K562 (cell line): ENCODE data around the gene ANK3. TPM values are rescaled to one million over a fixed set of nuclear protein-coding genes. Genes with fewer than 3 reads are reported as not detected.

Experiments used
- ARNT ChIP-seq, 2 experiments: fragments of 450-650 bp; IDR thresholded peaks; 2 replicates each; pipeline ENCODE4 v1.6.1; 2016; ENCODE audit warnings: mild to moderate bottlenecking in 1 of 2
- EGR1 ChIP-seq: fragments of 450-650 bp; conservative IDR thresholded peaks from 2 replicates; pipeline ENCODE4 v1.6.1; 2017; ENCODE audit warnings: mild to moderate bottlenecking
- EP300 ChIP-seq: IDR thresholded peaks from 2 replicates; pipeline ENCODE4 v1.6.1; 2012; ENCODE audit warnings: low read length, improper control_type of control experiment
- FOXP1 ChIP-seq: sonication (generic); formaldehyde crosslinking; IDR thresholded peaks from 2 replicates; pipeline ENCODE4 v1.8.0; 2022; ENCODE audit warnings: mild to moderate bottlenecking, missing genetic modification reagents
- LCOR ChIP-seq: sonication (generic); formaldehyde crosslinking; IDR thresholded peaks from 2 replicates; pipeline ENCODE4 v1.8.0; 2022; ENCODE audit warnings: mild to moderate bottlenecking, missing genetic modification reagents
- MAFG ChIP-seq: fragments of 450-650 bp; conservative IDR thresholded peaks from 2 replicates; pipeline ENCODE4 v1.6.1; 2016; ENCODE audit warnings: missing genetic modification characterization, missing compliant biosample characterization
- RBM25 ChIP-seq: fragments of 200-400 bp; formaldehyde crosslinking; IDR thresholded peaks from 2 replicates; pipeline ENCODE4 v1.6.1; 2018; ENCODE audit warnings: low read length, low read depth, moderate library complexity; ENCODE audit not compliant: severe bottlenecking
- RHOXF2B ChIP-seq: fragments of 250-450 bp; sonication (Bioruptor Pico); conservative IDR thresholded peaks from 2 replicates; pipeline ENCODE4 v1.5.1; 2021
- STAT5B ChIP-seq: fragments of 250-450 bp; sonication (Bioruptor Pico); IDR thresholded peaks from 2 replicates; pipeline ENCODE4 v1.8.0; 2021; ENCODE audit warnings: mild to moderate bottlenecking, inconsistent platforms
- TCF7 ChIP-seq: sonication (generic); IDR thresholded peaks from 2 replicates; pipeline ENCODE4 v1.6.1; 2016; ENCODE audit warnings: antibody characterized with exemption, borderline replicate concordance
- ZNF212 ChIP-seq: fragments of 450-650 bp; formaldehyde crosslinking; IDR thresholded peaks from 2 replicates; pipeline ENCODE4 v1.4.0; 2020; ENCODE audit warnings: mild to moderate bottlenecking
- ZNF551 ChIP-seq: fragments of 250-450 bp; sonication (Bioruptor Pico); IDR thresholded peaks from 2 replicates; pipeline ENCODE4 v1.5.0; 2021; ENCODE audit warnings: mild to moderate bottlenecking, moderate library complexity
- polyA plus RNA-seq, 8 experiments: library from polyadenylated mRNA; depleted of rRNA in 4 of 8; stranded (reverse) in 5 of 8; unstranded in 3 of 8; fragments of >200 nt; fragmentation: Nextera tagmentation in 2 of 8; fragmentation: Illumina TruSeq in 1 of 8; extraction: Ambion mirVana in 2 of 8; extraction: Trizol in 1 of 8; gene quantifications; 2 replicates each; pipeline versions ENCODE4 v1.2.1 to v1.2.3, GENCODE V29; 2011 to 2014; ENCODE audit warnings: inconsistent platforms in 1 of 8, missing spikeins in 1 of 8
- total RNA-seq, 7 experiments: library from RNA; depleted of rRNA in 6 of 7; stranded (reverse); fragments of >200 nt in 6 of 7; fragmentation: Illumina TruSeq in 2 of 7; extraction: Trizol in 2 of 7; gene quantifications; 2 replicates each; pipeline versions ENCODE4 v1.2.1 to v1.2.3, GENCODE V29; 2011 to 2021; ENCODE audit warnings: low replicate concordance in 1 of 7
- TF ChIP-seq, protein P1 (sequence below), 2 experiments: fragments of 450-650 bp; IDR thresholded peaks; 2 replicates each; pipeline ENCODE4 v1.6.1; 2018; ENCODE audit warnings: mild to moderate bottlenecking in 2 of 2, low read depth in 1 of 2; ENCODE audit not compliant: partially characterized antibody in 2 of 2
- TF ChIP-seq, protein P2 (sequence below): fragments of 250-450 bp; sonication (Bioruptor Pico); IDR thresholded peaks from 2 replicates; pipeline ENCODE4 v1.8.0; 2022; ENCODE audit warnings: inconsistent platforms
- TF ChIP-seq, protein P3 (sequence below): sonication (generic); formaldehyde crosslinking; IDR thresholded peaks from 2 replicates; pipeline ENCODE4 v1.8.1; 2023; ENCODE audit warnings: missing genetic modification reagents, mild to moderate bottlenecking, borderline replicate concordance
- TF ChIP-seq, protein P4 (sequence below): fragments of 450-650 bp; formaldehyde crosslinking; IDR thresholded peaks from 2 replicates; pipeline ENCODE4 v1.4.0; 2022; ENCODE audit warnings: missing genetic modification characterization

The ANK3 gene
- total and polyA plus RNA-seq, 9 of the 15 experiments (the other 6 are each of a cell fraction or from before 2014, with no cell fraction given): 10.0 to 32.3 (median 17.9) TPM

DNA sequence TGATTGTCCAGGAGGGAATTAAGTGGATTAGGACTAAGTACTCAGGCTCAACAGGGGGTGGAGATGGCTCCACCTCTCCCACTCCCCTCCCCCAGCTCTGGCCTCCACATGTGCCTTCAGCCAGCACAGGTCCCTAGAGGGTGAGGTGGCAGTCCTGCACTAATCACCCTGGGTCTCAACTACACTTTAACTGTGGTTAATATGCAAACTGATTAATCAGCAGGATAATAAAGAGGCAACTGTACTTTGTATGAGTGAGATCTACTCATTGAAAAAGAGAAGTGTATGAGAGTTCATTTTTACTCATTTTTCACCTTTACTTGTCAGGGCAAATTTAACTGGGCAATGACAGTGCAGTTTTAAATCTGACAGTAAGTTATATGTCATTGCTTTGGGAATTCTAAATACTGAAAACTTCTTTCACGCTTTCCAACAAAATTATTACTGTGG is 259.5 kb downstream of the ANK3 start (continued):
- TF ChIP-seq, protein P1, sequence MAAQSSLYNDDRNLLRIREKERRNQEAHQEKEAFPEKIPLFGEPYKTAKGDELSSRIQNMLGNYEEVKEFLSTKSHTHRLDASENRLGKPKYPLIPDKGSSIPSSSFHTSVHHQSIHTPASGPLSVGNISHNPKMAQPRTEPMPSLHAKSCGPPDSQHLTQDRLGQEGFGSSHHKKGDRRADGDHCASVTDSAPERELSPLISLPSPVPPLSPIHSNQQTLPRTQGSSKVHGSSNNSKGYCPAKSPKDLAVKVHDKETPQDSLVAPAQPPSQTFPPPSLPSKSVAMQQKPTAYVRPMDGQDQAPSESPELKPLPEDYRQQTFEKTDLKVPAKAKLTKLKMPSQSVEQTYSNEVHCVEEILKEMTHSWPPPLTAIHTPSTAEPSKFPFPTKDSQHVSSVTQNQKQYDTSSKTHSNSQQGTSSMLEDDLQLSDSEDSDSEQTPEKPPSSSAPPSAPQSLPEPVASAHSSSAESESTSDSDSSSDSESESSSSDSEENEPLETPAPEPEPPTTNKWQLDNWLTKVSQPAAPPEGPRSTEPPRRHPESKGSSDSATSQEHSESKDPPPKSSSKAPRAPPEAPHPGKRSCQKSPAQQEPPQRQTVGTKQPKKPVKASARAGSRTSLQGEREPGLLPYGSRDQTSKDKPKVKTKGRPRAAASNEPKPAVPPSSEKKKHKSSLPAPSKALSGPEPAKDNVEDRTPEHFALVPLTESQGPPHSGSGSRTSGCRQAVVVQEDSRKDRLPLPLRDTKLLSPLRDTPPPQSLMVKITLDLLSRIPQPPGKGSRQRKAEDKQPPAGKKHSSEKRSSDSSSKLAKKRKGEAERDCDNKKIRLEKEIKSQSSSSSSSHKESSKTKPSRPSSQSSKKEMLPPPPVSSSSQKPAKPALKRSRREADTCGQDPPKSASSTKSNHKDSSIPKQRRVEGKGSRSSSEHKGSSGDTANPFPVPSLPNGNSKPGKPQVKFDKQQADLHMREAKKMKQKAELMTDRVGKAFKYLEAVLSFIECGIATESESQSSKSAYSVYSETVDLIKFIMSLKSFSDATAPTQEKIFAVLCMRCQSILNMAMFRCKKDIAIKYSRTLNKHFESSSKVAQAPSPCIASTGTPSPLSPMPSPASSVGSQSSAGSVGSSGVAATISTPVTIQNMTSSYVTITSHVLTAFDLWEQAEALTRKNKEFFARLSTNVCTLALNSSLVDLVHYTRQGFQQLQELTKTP (IDR thresholded peaks at IDR 0.05; ENCODE audit: low read depth in 1 of 2, partially characterized antibody in 2 of 2): peak in 1 of 2 experiments; percentile 41
- TF ChIP-seq RBM25: no peak
- no peak for TF ChIP-seq EP300
- no peak for TF ChIP-seq RHOXF2B (CRISPR knock-in tag)
- no peak for TF ChIP-seq STAT5B (CRISPR knock-in tag)
- TF ChIP-seq, protein P2, sequence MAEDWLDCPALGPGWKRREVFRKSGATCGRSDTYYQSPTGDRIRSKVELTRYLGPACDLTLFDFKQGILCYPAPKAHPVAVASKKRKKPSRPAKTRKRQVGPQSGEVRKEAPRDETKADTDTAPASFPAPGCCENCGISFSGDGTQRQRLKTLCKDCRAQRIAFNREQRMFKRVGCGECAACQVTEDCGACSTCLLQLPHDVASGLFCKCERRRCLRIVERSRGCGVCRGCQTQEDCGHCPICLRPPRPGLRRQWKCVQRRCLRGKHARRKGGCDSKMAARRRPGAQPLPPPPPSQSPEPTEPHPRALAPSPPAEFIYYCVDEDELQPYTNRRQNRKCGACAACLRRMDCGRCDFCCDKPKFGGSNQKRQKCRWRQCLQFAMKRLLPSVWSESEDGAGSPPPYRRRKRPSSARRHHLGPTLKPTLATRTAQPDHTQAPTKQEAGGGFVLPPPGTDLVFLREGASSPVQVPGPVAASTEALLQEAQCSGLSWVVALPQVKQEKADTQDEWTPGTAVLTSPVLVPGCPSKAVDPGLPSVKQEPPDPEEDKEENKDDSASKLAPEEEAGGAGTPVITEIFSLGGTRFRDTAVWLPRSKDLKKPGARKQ (CRISPR knock-in tag): no peak
- TF ChIP-seq ZNF212: no peak
- peak; percentile 32 for TF ChIP-seq EGR1
- TF ChIP-seq TCF7: no peak
- TF ChIP-seq, protein P3, sequence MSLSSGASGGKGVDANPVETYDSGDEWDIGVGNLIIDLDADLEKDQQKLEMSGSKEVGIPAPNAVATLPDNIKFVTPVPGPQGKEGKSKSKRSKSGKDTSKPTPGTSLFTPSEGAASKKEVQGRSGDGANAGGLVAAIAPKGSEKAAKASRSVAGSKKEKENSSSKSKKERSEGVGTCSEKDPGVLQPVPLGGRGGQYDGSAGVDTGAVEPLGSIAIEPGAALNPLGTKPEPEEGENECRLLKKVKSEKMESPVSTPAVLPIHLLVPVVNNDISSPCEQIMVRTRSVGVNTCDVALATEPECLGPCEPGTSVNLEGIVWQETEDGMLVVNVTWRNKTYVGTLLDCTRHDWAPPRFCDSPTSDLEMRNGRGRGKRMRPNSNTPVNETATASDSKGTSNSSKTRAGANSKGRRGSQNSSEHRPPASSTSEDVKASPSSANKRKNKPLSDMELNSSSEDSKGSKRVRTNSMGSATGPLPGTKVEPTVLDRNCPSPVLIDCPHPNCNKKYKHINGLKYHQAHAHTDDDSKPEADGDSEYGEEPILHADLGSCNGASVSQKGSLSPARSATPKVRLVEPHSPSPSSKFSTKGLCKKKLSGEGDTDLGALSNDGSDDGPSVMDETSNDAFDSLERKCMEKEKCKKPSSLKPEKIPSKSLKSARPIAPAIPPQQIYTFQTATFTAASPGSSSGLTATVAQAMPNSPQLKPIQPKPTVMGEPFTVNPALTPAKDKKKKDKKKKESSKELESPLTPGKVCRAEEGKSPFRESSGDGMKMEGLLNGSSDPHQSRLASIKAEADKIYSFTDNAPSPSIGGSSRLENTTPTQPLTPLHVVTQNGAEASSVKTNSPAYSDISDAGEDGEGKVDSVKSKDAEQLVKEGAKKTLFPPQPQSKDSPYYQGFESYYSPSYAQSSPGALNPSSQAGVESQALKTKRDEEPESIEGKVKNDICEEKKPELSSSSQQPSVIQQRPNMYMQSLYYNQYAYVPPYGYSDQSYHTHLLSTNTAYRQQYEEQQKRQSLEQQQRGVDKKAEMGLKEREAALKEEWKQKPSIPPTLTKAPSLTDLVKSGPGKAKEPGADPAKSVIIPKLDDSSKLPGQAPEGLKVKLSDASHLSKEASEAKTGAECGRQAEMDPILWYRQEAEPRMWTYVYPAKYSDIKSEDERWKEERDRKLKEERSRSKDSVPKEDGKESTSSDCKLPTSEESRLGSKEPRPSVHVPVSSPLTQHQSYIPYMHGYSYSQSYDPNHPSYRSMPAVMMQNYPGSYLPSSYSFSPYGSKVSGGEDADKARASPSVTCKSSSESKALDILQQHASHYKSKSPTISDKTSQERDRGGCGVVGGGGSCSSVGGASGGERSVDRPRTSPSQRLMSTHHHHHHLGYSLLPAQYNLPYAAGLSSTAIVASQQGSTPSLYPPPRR (CRISPR knock-in tag): no peak
- no peak for TF ChIP-seq LCOR (CRISPR knock-in tag)
- peak; percentile 99 for TF ChIP-seq MAFG (tag)
- no peak for TF ChIP-seq FOXP1 (CRISPR knock-in tag)
- peak in 1 of 2 experiments; percentile 68; a peak in 1 of 4 replicates for TF ChIP-seq ARNT (IDR thresholded peaks at IDR 0.05)
- TF ChIP-seq, protein P4, sequence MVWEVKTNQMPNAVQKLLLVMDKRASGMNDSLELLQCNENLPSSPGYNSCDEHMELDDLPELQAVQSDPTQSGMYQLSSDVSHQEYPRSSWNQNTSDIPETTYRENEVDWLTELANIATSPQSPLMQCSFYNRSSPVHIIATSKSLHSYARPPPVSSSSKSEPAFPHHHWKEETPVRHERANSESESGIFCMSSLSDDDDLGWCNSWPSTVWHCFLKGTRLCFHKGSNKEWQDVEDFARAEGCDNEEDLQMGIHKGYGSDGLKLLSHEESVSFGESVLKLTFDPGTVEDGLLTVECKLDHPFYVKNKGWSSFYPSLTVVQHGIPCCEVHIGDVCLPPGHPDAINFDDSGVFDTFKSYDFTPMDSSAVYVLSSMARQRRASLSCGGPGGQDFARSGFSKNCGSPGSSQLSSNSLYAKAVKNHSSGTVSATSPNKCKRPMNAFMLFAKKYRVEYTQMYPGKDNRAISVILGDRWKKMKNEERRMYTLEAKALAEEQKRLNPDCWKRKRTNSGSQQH: no peak
- no peak for TF ChIP-seq ZNF551 (CRISPR knock-in tag)
